NCI-H748 (cell line): ENCODE results near the gene PCYT1A.
"Not testable (repeated sequence)": the region's sequence is repeated elsewhere in the genome, so short reads cannot be mapped to it uniquely, and the experiment has no call there.

ENCODE experiments used
- DNase-seq: peaks from one replicate; lab custom pipeline; 2025; ENCODE audit not compliant: unreplicated experiment; lab: John Stamatoyannopoulos, UW

The PCYT1A gene

GRCh38 chr3:196288141-196288460 lies 575 bp upstream of the PCYT1A start:
- no peak for DNase-seq

GRCh38 chr3:196287090-196287439 lies 461 bp downstream of the PCYT1A start:
- DNase-seq = no peak

- DNase-seq = no peak
Measured at GRCh38 chr3:196284396-196284795, 3.1 kb downstream of the PCYT1A start.

- DNase-seq = no peak
Measured at GRCh38 chr3:196281962-196282361, 5.6 kb downstream of the PCYT1A start.

- DNase-seq = no peak
Measured at GRCh38 chr3:196280689-196281440, 6.7 kb downstream of the PCYT1A start.

GRCh38 chr3:196275126-196275525 lies 12.4 kb downstream of the PCYT1A start:
- no peak for DNase-seq

- no peak for DNase-seq
Measured at GRCh38 chr3:196274585-196274984, 12.9 kb downstream of the PCYT1A start.

GRCh38 chr3:196273655-196274054 lies 13.9 kb downstream of the PCYT1A start:
- no peak for DNase-seq

- DNase-seq = no peak
Measured at GRCh38 chr3:196272826-196273225, 14.7 kb downstream of the PCYT1A start.

GRCh38 chr3:196270499-196270898 lies 17.0 kb downstream of the PCYT1A start:
- DNase-seq = no peak

GRCh38 chr3:196268284-196269163 lies 19.0 kb downstream of the PCYT1A start:
- DNase-seq = no peak

GRCh38 chr3:196263819-196264218 lies 23.7 kb downstream of the PCYT1A start:
- no peak for DNase-seq

GRCh38 chr3:196260784-196261183 lies 26.7 kb downstream of the PCYT1A start:
- no peak for DNase-seq

GRCh38 chr3:196255776-196256175 lies 31.8 kb downstream of the PCYT1A start:
- no peak for DNase-seq

GRCh38 chr3:196254376-196255283 lies 32.9 kb downstream of the PCYT1A start:
- DNase-seq = no peak

GRCh38 chr3:196251918-196252317 lies 35.6 kb downstream of the PCYT1A start:
- DNase-seq = no peak

- no peak for DNase-seq
Measured at GRCh38 chr3:196246612-196247308, 40.8 kb downstream of the PCYT1A start.

GRCh38 chr3:196244166-196244565 lies 43.4 kb downstream of the PCYT1A start:
- not testable (repeated sequence) for DNase-seq

GRCh38 chr3:196241704-196242103 lies 45.8 kb downstream of the PCYT1A start:
- no peak for DNase-seq

- DNase-seq = no peak
Measured at GRCh38 chr3:196240424-196240823, 47.1 kb downstream of the PCYT1A start.
